ENCODE results near the gene ANKRD63. TPM values are rescaled to one million over a fixed set of nuclear protein-coding genes. Genes with fewer than 3 reads are reported as not detected.

The ANKRD63 gene
- total and polyA plus RNA-seq, 9 of the 15 experiments (the other 6 are each of a cell fraction or from before 2014, with no cell fraction given) = 1.3 to 2.0 (median 1.8) TPM; not detected in 6

DNA sequence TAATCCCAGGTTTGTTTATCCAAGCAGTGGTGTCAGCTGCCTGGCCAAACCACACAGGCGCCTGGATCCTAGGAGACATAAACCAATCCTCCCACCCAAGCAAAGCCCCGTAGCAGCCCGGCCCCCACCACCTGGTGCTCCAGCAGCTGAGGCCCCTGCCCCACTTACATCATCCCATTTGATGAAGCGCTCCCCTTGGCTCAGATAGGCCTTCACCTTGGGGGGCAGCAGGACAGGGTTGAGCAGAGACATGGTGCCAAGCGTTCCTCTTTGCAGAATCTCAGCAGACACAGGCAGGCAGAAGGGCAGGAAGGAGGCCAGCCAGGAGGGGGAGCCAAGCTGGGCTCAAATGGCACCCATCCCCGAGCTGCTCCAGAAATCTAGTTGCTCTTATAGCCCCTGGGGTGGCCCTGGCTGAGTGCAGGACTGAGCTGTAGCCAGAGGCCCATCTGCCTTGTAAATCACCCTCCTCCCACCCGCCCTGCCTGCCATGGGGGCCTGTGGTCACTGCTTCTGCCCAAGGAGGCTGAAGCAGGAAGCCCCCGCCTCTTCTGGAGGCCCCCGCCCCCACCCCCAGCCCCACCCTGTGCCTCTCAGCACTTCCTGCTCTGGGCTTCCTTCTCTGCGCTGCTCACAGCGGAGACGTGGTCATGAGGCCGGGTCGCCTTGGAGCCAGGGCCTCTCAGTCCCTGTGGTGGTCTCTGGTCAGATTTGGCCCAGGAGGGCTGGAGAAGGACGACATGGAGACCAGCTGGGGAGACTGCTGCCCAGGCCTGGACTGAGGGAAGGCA lies 24.8 kb upstream of the ANKRD63 start, which contains the start of gene PLCB2 (continued):
- TF ChIP-seq KDM4B (IDR thresholded peaks at IDR 0.05; ENCODE audit: borderline replicate concordance in 2 of 2, low read depth in 1 of 2) = peak in 1 of 2 experiments; percentile 32; a peak in 1 of 4 replicates
- TF ChIP-seq, protein P1, sequence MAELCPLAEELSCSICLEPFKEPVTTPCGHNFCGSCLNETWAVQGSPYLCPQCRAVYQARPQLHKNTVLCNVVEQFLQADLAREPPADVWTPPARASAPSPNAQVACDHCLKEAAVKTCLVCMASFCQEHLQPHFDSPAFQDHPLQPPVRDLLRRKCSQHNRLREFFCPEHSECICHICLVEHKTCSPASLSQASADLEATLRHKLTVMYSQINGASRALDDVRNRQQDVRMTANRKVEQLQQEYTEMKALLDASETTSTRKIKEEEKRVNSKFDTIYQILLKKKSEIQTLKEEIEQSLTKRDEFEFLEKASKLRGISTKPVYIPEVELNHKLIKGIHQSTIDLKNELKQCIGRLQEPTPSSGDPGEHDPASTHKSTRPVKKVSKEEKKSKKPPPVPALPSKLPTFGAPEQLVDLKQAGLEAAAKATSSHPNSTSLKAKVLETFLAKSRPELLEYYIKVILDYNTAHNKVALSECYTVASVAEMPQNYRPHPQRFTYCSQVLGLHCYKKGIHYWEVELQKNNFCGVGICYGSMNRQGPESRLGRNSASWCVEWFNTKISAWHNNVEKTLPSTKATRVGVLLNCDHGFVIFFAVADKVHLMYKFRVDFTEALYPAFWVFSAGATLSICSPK (IDR thresholded peaks at IDR 0.05; ENCODE audit: borderline replicate concordance) = no peak
- no peak for TF ChIP-seq ZNF778 (CRISPR knock-in tag; IDR thresholded peaks at IDR 0.05)
- TF ChIP-seq ZNF134 (CRISPR knock-in tag; conservative IDR thresholded peaks at IDR 0.05) = no peak
- no peak for TF ChIP-seq HDAC3 (IDR thresholded peaks at IDR 0.05; ENCODE audit: borderline replicate concordance, partially characterized antibody)
- TF ChIP-seq, protein P2, sequence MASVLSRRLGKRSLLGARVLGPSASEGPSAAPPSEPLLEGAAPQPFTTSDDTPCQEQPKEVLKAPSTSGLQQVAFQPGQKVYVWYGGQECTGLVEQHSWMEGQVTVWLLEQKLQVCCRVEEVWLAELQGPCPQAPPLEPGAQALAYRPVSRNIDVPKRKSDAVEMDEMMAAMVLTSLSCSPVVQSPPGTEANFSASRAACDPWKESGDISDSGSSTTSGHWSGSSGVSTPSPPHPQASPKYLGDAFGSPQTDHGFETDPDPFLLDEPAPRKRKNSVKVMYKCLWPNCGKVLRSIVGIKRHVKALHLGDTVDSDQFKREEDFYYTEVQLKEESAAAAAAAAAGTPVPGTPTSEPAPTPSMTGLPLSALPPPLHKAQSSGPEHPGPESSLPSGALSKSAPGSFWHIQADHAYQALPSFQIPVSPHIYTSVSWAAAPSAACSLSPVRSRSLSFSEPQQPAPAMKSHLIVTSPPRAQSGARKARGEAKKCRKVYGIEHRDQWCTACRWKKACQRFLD (CRISPR knock-in tag; IDR thresholded peaks at IDR 0.05) = peak; percentile 70; the same call in 1 of the 2 replicates
- no peak for TF ChIP-seq ZNF668 (CRISPR knock-in tag; IDR thresholded peaks at IDR 0.05)
- TF ChIP-seq PHB2 (IDR thresholded peaks at IDR 0.05; ENCODE audit: low read depth) = no peak
- TF ChIP-seq FOXJ2 (tag; IDR thresholded peaks at IDR 0.05) = no peak
- TF ChIP-seq, protein P3, sequence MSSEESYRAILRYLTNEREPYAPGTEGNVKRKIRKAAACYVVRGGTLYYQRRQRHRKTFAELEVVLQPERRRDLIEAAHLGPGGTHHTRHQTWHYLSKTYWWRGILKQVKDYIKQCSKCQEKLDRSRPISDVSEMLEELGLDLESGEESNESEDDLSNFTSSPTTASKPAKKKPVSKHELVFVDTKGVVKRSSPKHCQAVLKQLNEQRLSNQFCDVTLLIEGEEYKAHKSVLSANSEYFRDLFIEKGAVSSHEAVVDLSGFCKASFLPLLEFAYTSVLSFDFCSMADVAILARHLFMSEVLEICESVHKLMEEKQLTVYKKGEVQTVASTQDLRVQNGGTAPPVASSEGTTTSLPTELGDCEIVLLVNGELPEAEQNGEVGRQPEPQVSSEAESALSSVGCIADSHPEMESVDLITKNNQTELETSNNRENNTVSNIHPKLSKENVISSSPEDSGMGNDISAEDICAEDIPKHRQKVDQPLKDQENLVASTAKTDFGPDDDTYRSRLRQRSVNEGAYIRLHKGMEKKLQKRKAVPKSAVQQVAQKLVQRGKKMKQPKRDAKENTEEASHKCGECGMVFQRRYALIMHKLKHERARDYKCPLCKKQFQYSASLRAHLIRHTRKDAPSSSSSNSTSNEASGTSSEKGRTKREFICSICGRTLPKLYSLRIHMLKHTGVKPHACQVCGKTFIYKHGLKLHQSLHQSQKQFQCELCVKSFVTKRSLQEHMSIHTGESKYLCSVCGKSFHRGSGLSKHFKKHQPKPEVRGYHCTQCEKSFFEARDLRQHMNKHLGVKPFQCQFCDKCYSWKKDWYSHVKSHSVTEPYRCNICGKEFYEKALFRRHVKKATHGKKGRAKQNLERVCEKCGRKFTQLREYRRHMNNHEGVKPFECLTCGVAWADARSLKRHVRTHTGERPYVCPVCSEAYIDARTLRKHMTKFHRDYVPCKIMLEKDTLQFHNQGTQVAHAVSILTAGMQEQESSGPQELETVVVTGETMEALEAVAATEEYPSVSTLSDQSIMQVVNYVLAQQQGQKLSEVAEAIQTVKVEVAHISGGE (CRISPR knock-in tag; IDR thresholded peaks at IDR 0.05) = peak in 1 of 3 experiments; percentile 55; a peak in 2 of 6 replicates
- TF ChIP-seq ELF1 (tag; IDR thresholded peaks at IDR 0.05) = peak; percentile 70
- no peak for TF ChIP-seq STAT5B (CRISPR knock-in tag; IDR thresholded peaks at IDR 0.05)
- no peak for TF ChIP-seq PTTG1 (tag; IDR thresholded peaks at IDR 0.05; ENCODE audit: low read depth)
- TF ChIP-seq, protein P4, sequence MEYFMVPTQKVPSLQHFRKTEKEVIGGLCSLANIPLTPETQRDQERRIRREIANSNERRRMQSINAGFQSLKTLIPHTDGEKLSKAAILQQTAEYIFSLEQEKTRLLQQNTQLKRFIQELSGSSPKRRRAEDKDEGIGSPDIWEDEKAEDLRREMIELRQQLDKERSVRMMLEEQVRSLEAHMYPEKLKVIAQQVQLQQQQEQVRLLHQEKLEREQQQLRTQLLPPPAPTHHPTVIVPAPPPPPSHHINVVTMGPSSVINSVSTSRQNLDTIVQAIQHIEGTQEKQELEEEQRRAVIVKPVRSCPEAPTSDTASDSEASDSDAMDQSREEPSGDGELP (CRISPR knock-in tag; IDR thresholded peaks at IDR 0.05; ENCODE audit: borderline replicate concordance) = no peak
- no peak for TF ChIP-seq SRSF1 (IDR thresholded peaks at IDR 0.05; ENCODE audit: low read depth, low read length)
- TF ChIP-seq PHF8 (IDR thresholded peaks at IDR 0.05; ENCODE audit: borderline replicate concordance, low read length) = peak; percentile 50; the same call in 1 of the 2 replicates
- no peak for TF ChIP-seq HNRNPL (IDR thresholded peaks at IDR 0.05; ENCODE audit: low read depth, low read length)
- no peak for TF ChIP-seq FOXP1 (CRISPR knock-in tag; IDR thresholded peaks at IDR 0.05)

All from K562 (cell line).